ELF-1 (cell line): ENCODE results near the gene NRL.
"Not testable (repeated sequence)": the region's sequence is repeated elsewhere in the genome, so short reads cannot be mapped to it uniquely, and the experiment has no call there.

Experiments
- DNase-seq: peaks from one replicate; pipeline ENCODE4 v3.0.0-alpha.2; 2016; ENCODE audit warnings: low read depth, low spot score

The NRL gene

GRCh38 chr14:24123424-24124417 lies 9.0 kb upstream of the NRL start:
- peak; percentile 40 for DNase-seq

- no peak for DNase-seq
Measured at GRCh38 chr14:24122898-24123297, 8.1 kb upstream of the NRL start.

GRCh38 chr14:24122416-24122815 lies 7.7 kb upstream of the NRL start:
- no peak for DNase-seq

- DNase-seq = no peak
Measured at GRCh38 chr14:24121210-24121609, 6.5 kb upstream of the NRL start.

GRCh38 chr14:24119691-24120090 lies 4.9 kb upstream of the NRL start:
- no peak for DNase-seq

GRCh38 chr14:24117179-24117578 lies 2.4 kb upstream of the NRL start:
- DNase-seq = no peak

GRCh38 chr14:24116128-24116814 lies 1.5 kb upstream of the NRL start:
- DNase-seq = no peak

GRCh38 chr14:24115422-24116127 lies 826 bp upstream of the NRL start:
- DNase-seq = no peak

GRCh38 chr14:24113801-24114531 lies 783 bp downstream of the NRL start:
- peak; percentile 91 for DNase-seq

GRCh38 chr14:24113379-24113800 lies 1.4 kb downstream of the NRL start:
- no peak for DNase-seq

GRCh38 chr14:24110523-24110922 lies 4.2 kb downstream of the NRL start:
- DNase-seq = no peak

GRCh38 chr14:24110060-24110459 lies 4.7 kb downstream of the NRL start:
- no peak for DNase-seq

- DNase-seq = no peak
Measured at GRCh38 chr14:24108336-24108874, 6.3 kb downstream of the NRL start.

- DNase-seq = no peak
Measured at GRCh38 chr14:24106672-24107271, 8.0 kb downstream of the NRL start.

GRCh38 chr14:24105609-24106239 lies 9.0 kb downstream of the NRL start:
- not testable (repeated sequence) for DNase-seq

- no peak for DNase-seq
Measured at GRCh38 chr14:24103451-24103850, 11.3 kb downstream of the NRL start.

- no peak for DNase-seq
Measured at GRCh38 chr14:24102357-24103048, 12.2 kb downstream of the NRL start.

GRCh38 chr14:24100982-24101494 lies 13.7 kb downstream of the NRL start:
- DNase-seq = no peak

GRCh38 chr14:24100197-24100981 lies 14.4 kb downstream of the NRL start:
- no peak for DNase-seq
